Right renal cortex interstitium (tissue), 3 donors: ENCODE data around the gene GYPB. TPM values are rescaled to one million over a fixed set of nuclear protein-coding genes. Genes with fewer than 3 reads are reported as not detected.
"Not testable (repeated sequence)": the region's sequence is repeated elsewhere in the genome, so short reads cannot be mapped to it uniquely, and the experiment has no call there.

ENCODE experiments used
- DNase-seq, 3 donors: peaks; one replicate each; pipeline ENCODE4 v3.0.0-alpha.2; 2013; ENCODE audit warnings: low read depth in 3 of 3, low spot score in 2 of 3
- polyA plus RNA-seq, 3 donors: library from polyadenylated mRNA; unstranded; fragments of 120-200 nt; gene quantifications; one replicate each; pipeline ENCODE4 v1.2.1, GENCODE V29; 2013; ENCODE audit not compliant: insufficient read length in 3 of 3

GYPB gene
- polyA plus RNA-seq, 3 donors = 1.5 to 2.4 (median 1.8) TPM

- DNase-seq = not testable (repeated sequence)
Observed at GRCh38 chr4:143950185-143950584, 69.0 kb downstream of the GYPB start.

DNA sequence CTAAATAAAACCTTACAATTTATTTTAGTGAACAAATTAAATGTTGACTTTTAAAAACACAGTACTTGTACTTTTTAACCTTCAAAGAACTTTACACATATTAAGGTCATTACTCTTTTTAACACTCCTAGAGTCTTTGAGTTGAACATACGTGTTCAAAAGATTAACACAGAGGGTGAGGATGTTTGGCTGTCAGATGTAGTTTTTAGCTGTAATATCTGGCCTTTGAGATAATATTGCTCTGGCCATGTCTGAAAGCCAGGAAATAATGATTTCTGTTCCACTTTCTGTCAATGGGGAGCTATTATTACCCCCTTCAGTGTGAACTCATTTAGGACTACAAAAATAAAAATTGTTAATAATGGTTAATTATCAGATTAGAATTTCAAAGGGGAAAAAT lies 71.7 kb downstream of the GYPB start:
- not testable (repeated sequence) for DNase-seq

Other genes with a start within 250 kb of the GYPB start
- 1 to 10 TPM; 2.6 to 4.0 (median 2.9) TPM for gene GYPE, start 113.8 kb downstream of the GYPB start, polyA plus RNA-seq
- 1 to 10 TPM; 2.6 to 6.4 (median 3.6) TPM for gene GYPA, start 121.3 kb upstream of the GYPB start, polyA plus RNA-seq